ENCODE results near the gene TEK.
"Not testable (repeated sequence)": the region's sequence is repeated elsewhere in the genome, so short reads cannot be mapped to it uniquely, and the experiment has no call there.

TEK gene

DNA sequence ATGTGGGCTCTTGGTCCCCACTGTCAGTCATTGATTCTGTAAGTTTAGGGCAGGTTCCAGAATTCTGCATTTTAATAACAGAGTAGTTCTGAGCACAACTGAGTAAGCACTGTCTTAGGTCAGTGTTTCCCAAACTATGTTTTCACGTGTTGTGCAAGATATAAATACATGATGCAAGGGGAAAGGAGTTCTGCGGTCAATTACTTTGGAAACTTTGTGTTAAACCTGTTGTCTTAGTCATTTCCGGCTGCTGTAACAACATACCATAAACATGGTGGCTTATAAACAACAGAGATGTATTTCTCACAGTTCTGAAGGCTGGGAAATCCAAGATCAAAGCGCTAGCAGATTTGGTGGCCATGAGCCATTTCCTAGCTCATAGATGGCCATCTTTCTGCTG is 118.2 kb downstream of the TEK start:
- no peak for DNase-seq (ENCODE audit: low spot score)

DNA sequence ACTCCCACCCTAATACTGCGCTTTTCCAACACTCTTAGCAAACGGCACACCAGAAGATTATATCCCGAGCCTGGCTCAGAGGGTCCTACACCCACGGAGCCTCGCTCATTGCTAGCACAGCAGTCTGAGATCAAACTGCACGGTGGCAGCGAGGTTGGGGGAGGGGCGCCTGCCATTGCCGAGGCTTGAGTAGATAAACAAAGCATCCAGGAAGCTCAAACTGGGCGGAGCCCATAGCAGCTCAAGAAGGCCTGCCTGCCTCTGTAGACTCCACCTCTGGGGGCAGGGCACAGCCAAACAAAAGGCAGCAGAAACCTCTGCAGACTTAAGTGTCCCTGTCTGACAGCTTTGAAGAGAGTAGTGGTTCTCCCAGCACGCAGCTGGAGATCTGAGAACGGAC is 130.6 kb downstream of the TEK start:
- not testable (repeated sequence) for DNase-seq (ENCODE audit: low spot score)

DNA sequence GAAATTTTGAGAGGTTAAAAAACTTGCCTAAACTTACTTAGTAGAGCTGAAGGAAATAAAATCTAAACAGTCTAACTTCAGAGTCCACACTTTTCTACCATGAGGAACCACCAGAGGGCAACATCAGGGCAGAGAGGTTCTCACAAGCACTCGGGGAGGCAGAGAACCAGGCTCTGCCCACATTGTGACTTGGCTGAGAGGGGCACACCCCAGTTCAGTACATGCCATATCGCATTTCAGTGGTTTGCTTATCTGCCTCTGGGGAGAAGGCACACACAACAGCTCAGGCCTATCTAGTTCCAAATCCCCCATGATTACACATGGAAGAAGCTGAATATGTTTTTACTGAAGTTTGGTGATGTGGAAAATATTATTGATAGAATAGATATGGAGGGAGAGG is 138.7 kb downstream of the TEK start:
- DNase-seq (ENCODE audit: low spot score), result peak; percentile 50

DNA sequence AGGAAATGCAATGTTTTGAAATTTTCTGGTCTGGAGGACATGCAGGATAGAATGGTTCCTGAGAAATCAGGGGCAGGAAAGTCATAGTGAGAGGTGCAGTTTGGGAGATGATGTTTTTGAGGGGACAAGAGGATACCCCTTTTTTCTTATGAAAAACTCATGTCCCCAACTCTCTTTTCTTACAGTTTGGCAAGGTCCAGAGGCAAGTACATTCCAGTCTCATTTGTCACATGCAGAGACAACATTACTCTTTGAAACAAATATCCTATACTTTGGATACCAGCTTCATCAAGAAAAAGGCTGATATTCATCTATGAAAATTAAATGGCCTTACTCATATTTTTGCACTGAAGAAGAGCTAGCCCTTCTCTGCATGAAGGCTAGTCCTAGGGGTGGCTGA is 139.7 kb downstream of the TEK start:
- DNase-seq (ENCODE audit: low spot score), result no peak

DNA sequence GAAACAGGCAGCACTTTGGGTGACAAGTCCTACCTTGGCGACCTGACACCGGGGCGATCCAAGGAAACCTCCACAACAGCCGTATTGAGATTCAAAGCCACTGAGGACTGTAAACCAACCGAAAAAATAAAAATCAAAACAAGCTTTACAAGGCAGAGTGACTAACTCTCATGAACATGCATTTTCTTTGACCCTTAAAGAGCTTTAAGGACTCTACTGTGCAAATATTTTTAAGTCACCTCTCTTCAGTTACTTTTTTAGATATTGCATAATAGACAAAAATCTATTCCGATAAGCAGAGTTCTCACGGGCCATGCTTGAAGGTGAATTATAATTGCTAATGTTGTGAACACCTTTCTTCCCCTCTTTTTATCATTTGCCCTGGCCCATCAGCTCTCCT is 149.6 kb downstream of the TEK start:
- DNase-seq (ENCODE audit: low spot score), result no peak

DNA sequence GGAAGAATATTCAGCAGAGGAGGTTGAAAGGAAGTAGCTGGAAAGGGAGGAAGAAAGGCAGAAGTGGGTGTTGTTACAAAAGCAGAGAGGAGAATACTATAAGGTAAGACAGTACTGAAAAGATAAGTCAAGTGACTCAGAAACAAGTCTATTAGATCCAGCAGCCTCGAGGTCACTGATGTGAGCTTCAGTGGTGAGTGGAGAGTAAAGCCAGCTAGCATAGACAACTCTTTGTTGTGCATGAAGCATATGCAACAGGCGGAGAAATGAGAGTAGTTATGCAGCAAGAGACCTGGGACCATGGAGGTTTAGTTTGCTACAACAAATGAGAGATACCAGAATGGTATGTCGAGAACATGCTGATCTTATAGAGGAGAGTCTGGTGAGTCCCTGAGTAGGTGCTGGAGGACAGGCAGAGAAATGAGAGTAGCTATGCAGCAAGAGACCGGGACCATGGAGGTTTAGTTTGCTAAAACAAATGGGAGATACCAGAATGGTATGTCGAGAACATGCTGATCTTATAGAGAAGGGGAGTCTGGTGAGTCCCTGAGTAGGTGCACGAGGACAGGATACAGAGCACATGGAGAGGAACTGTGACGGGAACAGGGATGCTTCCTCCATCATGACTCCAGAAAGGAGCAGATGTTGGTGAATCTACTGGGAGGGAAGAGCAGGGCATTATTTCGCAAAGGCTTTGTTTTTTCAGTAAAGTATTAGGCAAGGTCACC is 151.9 kb downstream of the TEK start:
- no peak for DNase-seq (ENCODE audit: low spot score)

DNA sequence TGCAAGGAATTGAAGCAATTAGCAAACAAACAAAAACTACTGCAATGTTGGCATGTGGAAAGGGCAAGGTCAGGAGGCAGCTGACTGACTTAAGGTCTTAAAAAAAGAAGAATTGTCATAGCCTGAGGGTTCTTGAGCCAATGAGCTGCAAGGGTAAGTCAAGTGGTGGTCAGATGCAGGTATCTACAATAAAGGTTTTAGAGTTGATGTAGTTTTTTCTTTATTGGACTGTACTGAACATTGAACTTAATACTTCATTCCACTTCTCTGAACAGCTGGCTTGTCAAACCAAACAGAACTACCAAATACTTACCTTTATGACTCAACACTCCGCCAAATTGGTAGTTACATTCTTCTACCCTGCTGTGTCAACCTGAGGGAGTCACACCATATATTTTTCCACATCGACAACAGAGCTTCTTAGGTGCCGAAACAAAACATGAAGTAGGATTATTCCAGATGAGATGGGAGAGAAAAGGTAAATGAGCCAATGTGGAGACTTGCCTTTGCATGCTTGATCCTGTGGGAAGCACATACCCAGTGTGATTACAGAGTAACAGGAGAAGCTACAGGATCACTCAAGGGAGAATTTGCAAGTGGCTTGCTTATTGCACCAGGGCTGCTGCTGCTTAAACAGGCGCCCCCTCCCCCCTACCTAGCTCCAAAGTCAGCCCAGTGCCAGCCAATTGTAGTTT is 152.6 kb downstream of the TEK start:
- peak; percentile 60 for DNase-seq (ENCODE audit: low spot score)

DNA sequence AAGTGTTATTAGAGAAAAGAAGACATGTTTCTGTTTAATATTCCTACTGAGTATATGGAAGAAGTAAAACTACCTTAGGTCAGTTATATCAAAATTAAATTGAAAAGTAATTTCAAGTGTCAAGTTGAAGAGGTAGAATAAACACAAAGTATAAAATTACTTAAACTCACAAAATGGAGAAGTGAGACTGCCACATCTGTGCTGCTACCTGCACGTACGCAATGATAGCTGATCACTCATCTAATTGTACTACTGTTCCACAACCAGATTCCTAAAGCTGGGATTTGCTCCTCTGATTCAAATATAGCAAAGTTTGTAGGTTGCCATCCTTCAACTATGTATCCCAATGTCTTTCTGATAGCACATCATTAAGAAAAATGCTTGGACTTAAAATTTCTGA is 163.1 kb downstream of the TEK start:
- DNase-seq (ENCODE audit: low spot score), result no peak

DNA sequence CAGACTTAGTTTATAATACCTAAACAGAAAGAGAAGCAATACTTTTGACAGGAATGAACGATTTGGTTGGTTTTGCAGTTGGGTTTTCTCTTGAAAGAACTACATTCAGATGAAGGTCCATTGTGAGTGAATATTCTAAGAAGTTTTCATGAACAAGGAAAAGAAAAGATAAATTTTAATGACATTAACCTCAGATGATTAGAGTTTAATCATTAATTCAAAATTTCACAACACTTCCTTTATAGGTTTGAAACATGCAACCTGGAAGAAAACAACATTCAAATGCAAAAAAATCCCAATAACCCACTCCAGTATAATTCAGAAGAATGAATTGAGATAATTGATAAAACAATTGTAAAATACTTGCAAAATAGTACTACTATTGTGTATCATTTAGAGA is 164.2 kb downstream of the TEK start:
- DNase-seq (ENCODE audit: low spot score), result no peak

DNA sequence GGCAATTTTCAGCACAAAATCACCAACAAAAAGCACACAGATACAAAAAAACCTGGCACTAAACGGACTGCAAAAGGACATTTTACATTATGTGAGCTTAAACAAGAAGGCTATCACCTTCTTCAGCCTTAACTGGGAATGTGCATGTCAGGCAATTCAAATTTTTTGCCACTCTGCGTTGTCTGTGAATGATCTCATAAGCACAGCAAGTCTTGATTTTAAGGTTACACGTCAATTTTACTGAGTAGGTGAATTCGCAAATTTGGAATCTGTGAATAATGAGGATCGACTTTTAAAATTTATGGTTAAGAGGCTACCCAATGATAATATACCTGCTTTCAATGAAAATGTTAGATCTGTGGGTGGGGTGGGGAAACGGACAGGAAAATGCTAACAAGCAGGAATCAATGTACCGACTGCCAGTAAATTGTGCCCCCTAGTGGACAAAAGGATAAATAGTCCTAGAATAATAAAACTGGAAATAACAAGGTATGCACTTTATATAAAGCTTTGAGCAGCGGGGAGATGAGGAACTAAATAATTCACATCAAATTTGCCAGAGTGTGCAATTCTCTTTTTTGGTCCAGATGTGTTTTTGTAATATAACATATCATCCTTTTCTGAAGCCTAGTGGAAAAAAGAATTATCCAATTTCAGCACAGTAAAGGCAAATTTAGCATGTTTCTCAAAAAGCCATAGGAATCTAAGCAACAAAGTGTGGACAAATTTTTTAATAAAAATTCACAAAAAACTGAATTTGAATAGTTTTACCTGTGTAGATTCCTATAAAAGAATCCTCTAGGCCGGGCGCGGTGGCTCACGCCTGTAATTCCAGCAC is 167.4 kb downstream of the TEK start:
- DNase-seq (ENCODE audit: low spot score), result peak; percentile 67

DNA sequence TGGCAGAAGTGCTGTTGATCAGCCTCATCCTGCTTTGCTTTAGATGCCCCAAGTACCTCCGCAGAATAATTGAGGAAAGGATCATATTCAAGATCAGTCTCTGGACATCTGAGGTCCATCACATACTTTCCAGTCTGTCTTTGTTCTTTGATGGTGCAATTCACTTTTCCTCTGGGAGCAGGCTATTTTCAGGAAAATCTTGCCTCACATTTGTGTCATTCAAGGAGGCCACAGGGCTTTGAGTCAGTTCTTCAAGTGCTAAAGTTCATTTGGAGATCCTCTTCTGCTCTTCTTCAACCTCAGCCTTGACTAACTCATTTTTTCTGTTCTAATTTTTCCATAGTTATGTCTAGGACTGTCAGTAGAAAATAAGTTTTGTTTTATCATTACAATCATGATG is 169.3 kb downstream of the TEK start:
- no peak for DNase-seq (ENCODE audit: low spot score)

DNA sequence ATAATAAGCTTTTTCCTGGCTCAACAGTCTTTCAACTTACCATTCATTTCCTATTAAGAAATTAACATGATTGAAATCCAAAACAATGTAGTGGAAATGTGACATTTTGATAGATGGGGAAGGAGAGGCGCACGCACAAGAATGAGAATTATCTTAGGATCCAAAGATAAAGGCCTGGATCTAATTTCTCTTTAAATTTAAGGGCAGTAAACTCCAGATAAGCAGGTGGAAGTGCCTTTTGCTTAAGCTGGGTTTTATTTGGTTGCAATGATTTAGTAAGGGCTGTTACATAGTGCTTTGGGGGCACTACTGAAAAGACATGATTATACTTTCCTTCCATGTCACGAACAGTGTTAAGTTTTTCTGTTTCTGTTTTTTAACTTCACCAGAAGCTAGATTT is 170.6 kb downstream of the TEK start:
- no peak for DNase-seq (ENCODE audit: low spot score)

Data from kidney tubule cell (primary cell).